ENCODE measurements around the gene HORMAD2. TPM values are rescaled to one million over a fixed set of nuclear protein-coding genes. Genes with fewer than 3 reads are reported as not detected.
"Not testable (repeated sequence)": the region's sequence is repeated elsewhere in the genome, so short reads cannot be mapped to it uniquely, and the experiment has no call there.

HORMAD2 gene
- polyA plus RNA-seq, 4 donors, result not detected

- WGBS, 3 donors, result 45 to 74% (median 52%) methylated on average over 18 to 19 of the region's 19 CpGs
- FAIRE-seq, result no peak
- peak in 1 of 2 donors; percentile 45 for DNase-seq
These were observed 130.1 kb downstream of the HORMAD2 start for GRCh38 chr22:30210235-30210909.

GRCh38 chr22:30211124-30211820 lies 131.0 kb downstream of the HORMAD2 start:
- H3K36me3 ChIP-seq (ENCODE audit: control insufficient read depth in 3 of 3, insufficient read depth in 2 of 3, low read depth in 1 of 3, low read length in 3 of 3), result no peaks in the 10 kb centered on the region
- no peak for DNase-seq
- H3K27ac ChIP-seq (ENCODE audit: low read depth in 1 of 3, low read length in 2 of 3), result no peak overlapping the region
- H3K4me1 ChIP-seq (ENCODE audit: control insufficient read depth in 3 of 3, insufficient read depth in 2 of 3, low read depth in 1 of 3, low read length in 2 of 3), result peaks cover 0 to 36% (median 3%) of the 10 kb centered on the region in 3 donors
- no peak overlapping the region for H3K4me3 ChIP-seq (ENCODE audit: low read depth in 1 of 3, low read length in 3 of 3)
- no peak for FAIRE-seq
- H3K27me3 ChIP-seq (ENCODE audit: control insufficient read depth in 3 of 3, insufficient read depth in 3 of 3, low read length in 3 of 3), result no peaks in the 10 kb centered on the region
- no peaks in the 10 kb centered on the region for H3K9me3 ChIP-seq (ENCODE audit: control insufficient read depth in 2 of 2, insufficient read depth in 1 of 2, low read depth in 1 of 2, low read length in 1 of 2)
- 83 to 93% (median 88%) methylated on average over 18 of the region's 18 CpGs for WGBS, 3 donors

More at GRCh38 chr22:30210235-30210909, 130.1 kb downstream of the HORMAD2 start:
- Histone ChIP-seq H3K4me1 (ENCODE audit: control insufficient read depth in 3 of 3, insufficient read depth in 2 of 3, low read depth in 1 of 3, low read length in 2 of 3) (peaks cover 0 to 36% (median 3%) of the 10 kb centered on the region in 3 donors), H3K27ac (ENCODE audit: low read depth in 1 of 3, low read length in 2 of 3) (peak overlapping the region in 1 of 3 donors; percentile 14), H3K9me3 (ENCODE audit: control insufficient read depth in 2 of 2, insufficient read depth in 1 of 2, low read depth in 1 of 2, low read length in 1 of 2) (no peaks in the 10 kb centered on the region), H3K36me3 (ENCODE audit: control insufficient read depth in 3 of 3, insufficient read depth in 2 of 3, low read depth in 1 of 3, low read length in 3 of 3) (no peaks in the 10 kb centered on the region), H3K4me3 (ENCODE audit: low read depth in 1 of 3, low read length in 3 of 3) (no peak overlapping the region), H3K27me3 (ENCODE audit: control insufficient read depth in 3 of 3, insufficient read depth in 3 of 3, low read length in 3 of 3) (no peaks in the 10 kb centered on the region)

- Histone ChIP-seq H3K27ac (ENCODE audit: low read depth in 1 of 3, low read length in 2 of 3) (peak overlapping the region in 2 of 3 donors; percentile 42 to 79), H3K9me3 (ENCODE audit: control insufficient read depth in 2 of 2, insufficient read depth in 1 of 2, low read depth in 1 of 2, low read length in 1 of 2) (no peaks in the 10 kb centered on the region), H3K4me1 (ENCODE audit: control insufficient read depth in 3 of 3, insufficient read depth in 2 of 3, low read depth in 1 of 3, low read length in 2 of 3) (peaks cover 0 to 39% (median 3%) of the 10 kb centered on the region in 3 donors), H3K4me3 (ENCODE audit: low read depth in 1 of 3, low read length in 3 of 3) (no peak overlapping the region), H3K36me3 (ENCODE audit: control insufficient read depth in 3 of 3, insufficient read depth in 2 of 3, low read depth in 1 of 3, low read length in 3 of 3) (no peaks in the 10 kb centered on the region), H3K27me3 (ENCODE audit: control insufficient read depth in 3 of 3, insufficient read depth in 3 of 3, low read length in 3 of 3) (no peaks in the 10 kb centered on the region)
- FAIRE-seq, result no peak
- WGBS, 3 donors, result 34 to 48% (median 36%) methylated on average over 5 of the region's 5 CpGs
- peak; percentile 71 to 72 for DNase-seq
These were observed 132.2 kb downstream of the HORMAD2 start for GRCh38 chr22:30212363-30212995.

GRCh38 chr22:30212996-30213441 lies 132.8 kb downstream of the HORMAD2 start:
- H3K27me3 ChIP-seq (ENCODE audit: control insufficient read depth in 3 of 3, insufficient read depth in 3 of 3, low read length in 3 of 3), result no peaks in the 10 kb centered on the region
- H3K27ac ChIP-seq (ENCODE audit: low read depth in 1 of 3, low read length in 2 of 3), result peak overlapping the region in 2 of 3 donors; percentile 2 to 42
- H3K36me3 ChIP-seq (ENCODE audit: control insufficient read depth in 3 of 3, insufficient read depth in 2 of 3, low read depth in 1 of 3, low read length in 3 of 3), result no peaks in the 10 kb centered on the region
- 59 to 70% (median 64%) methylated on average over 8 of the region's 8 CpGs for WGBS, 3 donors
- no peak for DNase-seq
- H3K9me3 ChIP-seq (ENCODE audit: control insufficient read depth in 2 of 2, insufficient read depth in 1 of 2, low read depth in 1 of 2, low read length in 1 of 2), result no peaks in the 10 kb centered on the region
- no peak overlapping the region for H3K4me3 ChIP-seq (ENCODE audit: low read depth in 1 of 3, low read length in 3 of 3)
- no peak for FAIRE-seq
- H3K4me1 ChIP-seq (ENCODE audit: control insufficient read depth in 3 of 3, insufficient read depth in 2 of 3, low read depth in 1 of 3, low read length in 2 of 3), result peaks cover 0 to 43% (median 3%) of the 10 kb centered on the region in 3 donors

- Histone ChIP-seq H3K27me3 (ENCODE audit: control insufficient read depth in 3 of 3, insufficient read depth in 3 of 3, low read length in 3 of 3) (no peaks in the 10 kb centered on the region), H3K4me3 (ENCODE audit: low read depth in 1 of 3, low read length in 3 of 3) (no peak overlapping the region), H3K36me3 (ENCODE audit: control insufficient read depth in 3 of 3, insufficient read depth in 2 of 3, low read depth in 1 of 3, low read length in 3 of 3) (no peaks in the 10 kb centered on the region), H3K9me3 (ENCODE audit: control insufficient read depth in 2 of 2, insufficient read depth in 1 of 2, low read depth in 1 of 2, low read length in 1 of 2) (no peaks in the 10 kb centered on the region), H3K4me1 (ENCODE audit: control insufficient read depth in 3 of 3, insufficient read depth in 2 of 3, low read depth in 1 of 3, low read length in 2 of 3) (peaks cover 0 to 35% (median 3%) of the 10 kb centered on the region in 3 donors), H3K27ac (ENCODE audit: low read depth in 1 of 3, low read length in 2 of 3) (no peak overlapping the region)
- FAIRE-seq (no peak), DNase-seq (no peak)
- WGBS, 3 donors, result 51 to 66% (median 59%) methylated on average over 12 of the region's 12 CpGs
These were observed 134.6 kb downstream of the HORMAD2 start for GRCh38 chr22:30214703-30215407.

GRCh38 chr22:30216272-30216671 lies 136.0 kb downstream of the HORMAD2 start:
- H3K9me3 ChIP-seq (ENCODE audit: control insufficient read depth in 2 of 2, insufficient read depth in 1 of 2, low read depth in 1 of 2, low read length in 1 of 2); FAIRE-seq; H3K4me3 ChIP-seq (ENCODE audit: low read depth in 1 of 3, low read length in 3 of 3); DNase-seq; H3K36me3 ChIP-seq (ENCODE audit: control insufficient read depth in 3 of 3, insufficient read depth in 2 of 3, low read depth in 1 of 3, low read length in 3 of 3); H3K27me3 ChIP-seq (ENCODE audit: control insufficient read depth in 3 of 3, insufficient read depth in 3 of 3, low read length in 3 of 3); H3K27ac ChIP-seq (ENCODE audit: low read depth in 1 of 3, low read length in 2 of 3): not testable (repeated sequence)
- 92 to 98% (median 94%) methylated on average over 3 of the region's 3 CpGs for WGBS, 3 donors
- H3K4me1 ChIP-seq (ENCODE audit: control insufficient read depth in 3 of 3, insufficient read depth in 2 of 3, low read depth in 1 of 3, low read length in 2 of 3), result peaks cover 2 to 29% (median 3%) of the 10 kb centered on the region in 3 donors

GRCh38 chr22:30216710-30217109 lies 136.4 kb downstream of the HORMAD2 start:
- FAIRE-seq (no peak), DNase-seq (no peak)
- Histone ChIP-seq H3K27ac (ENCODE audit: low read depth in 1 of 3, low read length in 2 of 3) (no peak overlapping the region), H3K36me3 (ENCODE audit: control insufficient read depth in 3 of 3, insufficient read depth in 2 of 3, low read depth in 1 of 3, low read length in 3 of 3) (no peaks in the 10 kb centered on the region), H3K9me3 (ENCODE audit: control insufficient read depth in 2 of 2, insufficient read depth in 1 of 2, low read depth in 1 of 2, low read length in 1 of 2) (no peaks in the 10 kb centered on the region), H3K4me1 (ENCODE audit: control insufficient read depth in 3 of 3, insufficient read depth in 2 of 3, low read depth in 1 of 3, low read length in 2 of 3) (peaks cover 2 to 29% (median 3%) of the 10 kb centered on the region in 3 donors), H3K4me3 (ENCODE audit: low read depth in 1 of 3, low read length in 3 of 3) (no peak overlapping the region), H3K27me3 (ENCODE audit: control insufficient read depth in 3 of 3, insufficient read depth in 3 of 3, low read length in 3 of 3) (no peaks in the 10 kb centered on the region)
- 82 to 90% (median 85%) methylated on average over 10 of the region's 10 CpGs for WGBS, 3 donors

Data from small intestine (tissue), 7 donors.